ENCODE results near the gene ACSL3.

GRCh38 chr2:222866358-222866960 lies 5.6 kb downstream of the ACSL3 start:
- TF ChIP-seq, protein P1, sequence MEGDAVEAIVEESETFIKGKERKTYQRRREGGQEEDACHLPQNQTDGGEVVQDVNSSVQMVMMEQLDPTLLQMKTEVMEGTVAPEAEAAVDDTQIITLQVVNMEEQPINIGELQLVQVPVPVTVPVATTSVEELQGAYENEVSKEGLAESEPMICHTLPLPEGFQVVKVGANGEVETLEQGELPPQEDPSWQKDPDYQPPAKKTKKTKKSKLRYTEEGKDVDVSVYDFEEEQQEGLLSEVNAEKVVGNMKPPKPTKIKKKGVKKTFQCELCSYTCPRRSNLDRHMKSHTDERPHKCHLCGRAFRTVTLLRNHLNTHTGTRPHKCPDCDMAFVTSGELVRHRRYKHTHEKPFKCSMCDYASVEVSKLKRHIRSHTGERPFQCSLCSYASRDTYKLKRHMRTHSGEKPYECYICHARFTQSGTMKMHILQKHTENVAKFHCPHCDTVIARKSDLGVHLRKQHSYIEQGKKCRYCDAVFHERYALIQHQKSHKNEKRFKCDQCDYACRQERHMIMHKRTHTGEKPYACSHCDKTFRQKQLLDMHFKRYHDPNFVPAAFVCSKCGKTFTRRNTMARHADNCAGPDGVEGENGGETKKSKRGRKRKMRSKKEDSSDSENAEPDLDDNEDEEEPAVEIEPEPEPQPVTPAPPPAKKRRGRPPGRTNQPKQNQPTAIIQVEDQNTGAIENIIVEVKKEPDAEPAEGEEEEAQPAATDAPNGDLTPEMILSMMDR (IDR thresholded peaks at IDR 0.05), result no peak
- no peak for TF ChIP-seq POLR2AphosphoS5 (IDR thresholded peaks at IDR 0.05)
